ENCODE data around the gene EFNB2.

The EFNB2 gene

DNA sequence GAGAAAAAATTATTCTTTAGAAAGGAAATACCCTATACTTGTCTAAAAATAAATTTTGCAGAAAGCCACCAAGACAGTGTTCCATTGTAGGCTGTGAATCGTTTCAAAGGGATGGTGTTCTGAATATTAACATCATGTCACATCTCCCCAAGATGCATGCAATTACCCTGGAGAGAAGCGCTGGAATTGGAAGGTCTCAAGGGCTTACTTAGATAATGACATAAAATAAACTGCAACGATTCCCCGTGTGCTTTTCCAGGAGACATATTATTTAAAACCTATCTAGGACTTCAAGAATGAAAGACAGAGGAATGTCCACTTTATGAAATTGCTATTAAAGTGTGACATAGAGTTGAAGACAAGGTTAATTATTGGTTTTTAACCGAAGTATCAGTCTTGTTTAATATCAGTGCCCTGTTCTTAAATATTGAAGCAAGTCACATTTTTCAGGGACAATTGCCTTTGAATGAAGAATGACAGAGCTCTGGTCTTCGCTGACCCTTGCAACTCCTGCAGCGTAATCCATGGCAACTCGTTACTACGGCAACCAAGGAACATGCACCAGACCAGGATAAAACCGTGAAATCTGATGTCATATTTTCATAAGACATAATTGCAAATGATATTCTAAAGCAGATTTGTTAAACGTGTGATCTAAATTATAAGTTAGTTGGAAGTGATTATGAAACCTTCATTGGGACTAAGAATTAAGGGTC, 91.7 kb downstream of the EFNB2 start:
- DNase-seq = no peak

- DNase-seq = no peak
Observed at GRCh38 chr13:106440866-106441265, 94.6 kb downstream of the EFNB2 start.

All from cortex of kidney (tissue), 1 donor.